Activated B cell treated with CpG ODN at 0.5 μM for 24 hours (primary cell): ENCODE data around the gene ABCG5. TPM values are rescaled to one million over a fixed set of nuclear protein-coding genes. Genes with fewer than 3 reads are reported as not detected.

Experiments used
- ATAC-seq: fragments of 200-7000 bp; cut with Tn5 transposase; one replicate; pipeline ENCODE4 v1.10.0; 2021; ENCODE audit warnings: low read depth, mild to moderate bottlenecking, moderate library complexity
- CTCF ChIA-PET: fragments of 350-600 bp; sonication (Branson Sonifier 250); formaldehyde crosslinking; loops from one replicate; lab custom pipeline; 2021; ENCODE audit warnings: antibody characterized with exemption; lab: Charles Lee
- POLR2A ChIA-PET: fragments of 350-600 bp; sonication (Branson Sonifier 250); formaldehyde crosslinking; loops from one replicate; lab custom pipeline; 2021; ENCODE audit warnings: antibody characterized with exemption; lab: Charles Lee
- DNase-seq: peaks from one replicate; pipeline ENCODE4 v3.0.0; 2022
- H3K27ac Mint-ChIP-seq: one replicate; pipeline ENCODE4 v1.8.0; 2020; ENCODE audit warnings: mixed read lengths
- H3K27me3 Mint-ChIP-seq: one replicate; pipeline ENCODE4 v1.8.0; 2021; ENCODE audit warnings: mixed read lengths
- H3K36me3 Mint-ChIP-seq: one replicate; pipeline ENCODE4 v1.8.0; 2021; ENCODE audit warnings: low read depth, mixed read lengths
- H3K4me1 Mint-ChIP-seq: one replicate; pipeline ENCODE4 v1.8.0; 2021; ENCODE audit warnings: mixed read lengths
- H3K4me3 Mint-ChIP-seq: one replicate; pipeline ENCODE4 v1.8.0; 2020; ENCODE audit warnings: mild to moderate bottlenecking, mixed read lengths
- H3K9me3 Mint-ChIP-seq: one replicate; pipeline ENCODE4 v1.8.0; 2020; ENCODE audit warnings: mixed read lengths
- intact Hi-C: fragments of 100-400 bp; cut with micrococcal nuclease; formaldehyde crosslinking; loops from one replicate; pipeline ENCODE4 v1.15.1; 2024
- total RNA-seq: library from RNA; stranded (reverse); gene quantifications from 2 replicates; pipeline ENCODE4 v1.2.3, GENCODE V29; 2022
- TF ChIP-seq, protein P1 (sequence below): fragments of 200-600 bp; IDR thresholded peaks from one replicate; pipeline ENCODE4 v1.8.0; 2022; ENCODE audit warnings: antibody characterized with exemption, mild to moderate bottlenecking

ABCG5 gene
- total RNA-seq, 1 donor from 2014 or later: not detected

DNA sequence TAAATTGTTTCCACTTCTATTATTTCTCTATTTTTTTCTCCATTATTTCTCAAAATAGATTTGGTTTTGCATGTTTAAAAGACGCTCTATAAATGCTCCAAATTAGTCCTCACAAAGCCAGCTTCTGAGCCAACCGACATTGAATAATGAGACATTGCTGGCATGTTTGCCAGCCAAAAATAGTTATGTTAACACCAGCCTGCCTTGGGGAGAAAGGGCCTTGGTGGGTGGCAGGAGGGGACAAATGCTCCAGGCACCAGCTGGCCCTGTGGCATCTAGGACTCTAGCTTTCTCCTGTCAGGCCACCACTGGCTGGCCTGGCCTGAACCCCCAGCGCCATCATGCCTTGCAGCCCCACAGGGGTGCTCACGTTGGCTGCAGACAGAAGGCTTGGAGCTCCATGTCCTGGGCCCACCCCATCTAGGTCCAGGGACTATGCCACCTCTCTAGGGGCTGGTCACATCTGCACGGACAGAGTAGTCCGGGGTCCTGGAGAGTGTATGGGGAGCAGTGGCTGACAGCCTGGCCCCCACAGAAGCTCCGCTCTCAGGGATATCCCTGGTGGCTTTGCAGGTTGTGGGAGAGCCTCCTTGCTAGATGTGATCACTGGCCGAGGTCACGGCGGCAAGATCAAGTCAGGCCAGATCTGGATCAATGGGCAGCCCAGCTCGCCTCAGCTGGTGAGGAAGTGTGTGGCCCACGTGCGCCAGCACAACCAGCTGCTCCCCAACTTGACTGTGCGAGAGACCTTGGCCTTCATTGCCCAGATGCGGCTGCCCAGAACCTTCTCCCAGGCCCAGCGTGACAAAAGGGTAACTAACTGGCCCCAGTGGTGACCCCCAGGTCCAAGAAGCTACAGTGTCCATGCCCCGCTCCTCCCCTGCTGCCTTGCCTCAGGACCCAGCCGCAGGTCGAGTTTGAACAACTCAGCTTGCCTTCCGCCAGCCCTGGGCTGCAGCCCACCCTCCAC lies 12.7 kb upstream of the ABCG5 start:
- Mint-ChIP-seq H3K4me3 (no peak overlapping the region), H3K27ac (no peak overlapping the region), H3K27me3 (peaks cover 12% of the 10 kb centered on the region), H3K9me3 (no peaks in the 10 kb centered on the region), H3K36me3 (no peaks in the 10 kb centered on the region), H3K4me1 (peaks cover 4% of the 10 kb centered on the region)
- intact Hi-C loops: no loop called here
- DNase-seq (no peak), ATAC-seq (no peak)
- ChIA-PET POLR2A (no interaction called here), CTCF (no interaction called here)
- TF ChIP-seq, protein P1, sequence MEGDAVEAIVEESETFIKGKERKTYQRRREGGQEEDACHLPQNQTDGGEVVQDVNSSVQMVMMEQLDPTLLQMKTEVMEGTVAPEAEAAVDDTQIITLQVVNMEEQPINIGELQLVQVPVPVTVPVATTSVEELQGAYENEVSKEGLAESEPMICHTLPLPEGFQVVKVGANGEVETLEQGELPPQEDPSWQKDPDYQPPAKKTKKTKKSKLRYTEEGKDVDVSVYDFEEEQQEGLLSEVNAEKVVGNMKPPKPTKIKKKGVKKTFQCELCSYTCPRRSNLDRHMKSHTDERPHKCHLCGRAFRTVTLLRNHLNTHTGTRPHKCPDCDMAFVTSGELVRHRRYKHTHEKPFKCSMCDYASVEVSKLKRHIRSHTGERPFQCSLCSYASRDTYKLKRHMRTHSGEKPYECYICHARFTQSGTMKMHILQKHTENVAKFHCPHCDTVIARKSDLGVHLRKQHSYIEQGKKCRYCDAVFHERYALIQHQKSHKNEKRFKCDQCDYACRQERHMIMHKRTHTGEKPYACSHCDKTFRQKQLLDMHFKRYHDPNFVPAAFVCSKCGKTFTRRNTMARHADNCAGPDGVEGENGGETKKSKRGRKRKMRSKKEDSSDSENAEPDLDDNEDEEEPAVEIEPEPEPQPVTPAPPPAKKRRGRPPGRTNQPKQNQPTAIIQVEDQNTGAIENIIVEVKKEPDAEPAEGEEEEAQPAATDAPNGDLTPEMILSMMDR: no peak

DNA sequence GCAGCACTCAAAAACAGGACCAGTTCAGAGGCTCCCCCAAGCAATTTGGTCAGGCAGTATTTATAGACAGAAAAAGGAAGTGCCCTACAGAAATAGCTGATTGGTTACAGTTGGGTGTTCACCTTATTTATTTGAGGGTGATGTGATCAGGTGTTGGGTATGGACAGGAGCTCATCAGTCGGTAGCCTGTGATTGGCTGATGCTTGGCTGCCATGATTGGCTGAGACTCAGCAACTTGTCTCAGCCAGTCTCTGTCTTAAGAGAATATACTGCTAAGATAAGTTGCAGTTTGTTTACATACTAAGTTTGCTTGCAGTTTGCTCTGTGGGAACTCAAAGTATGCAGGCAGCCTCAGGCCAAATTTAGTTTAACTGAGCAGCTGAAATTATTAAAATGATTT lies 9.6 kb upstream of the ABCG5 start:
- CTCF ChIA-PET: no interaction called here
- intact Hi-C loops: no loop called here
- no peaks in the 10 kb centered on the region for H3K9me3 Mint-ChIP-seq
- H3K36me3 Mint-ChIP-seq: no peaks in the 10 kb centered on the region
- H3K27me3 Mint-ChIP-seq: peaks cover under 1% of the 10 kb centered on the region
- ATAC-seq (no peak), DNase-seq (no peak)
- POLR2A ChIA-PET: no interaction called here
- peaks cover 4% of the 10 kb centered on the region for H3K4me1 Mint-ChIP-seq
- no peak overlapping the region for H3K27ac Mint-ChIP-seq
- TF ChIP-seq, protein P1: no peak
- H3K4me3 Mint-ChIP-seq: no peak overlapping the region

DNA sequence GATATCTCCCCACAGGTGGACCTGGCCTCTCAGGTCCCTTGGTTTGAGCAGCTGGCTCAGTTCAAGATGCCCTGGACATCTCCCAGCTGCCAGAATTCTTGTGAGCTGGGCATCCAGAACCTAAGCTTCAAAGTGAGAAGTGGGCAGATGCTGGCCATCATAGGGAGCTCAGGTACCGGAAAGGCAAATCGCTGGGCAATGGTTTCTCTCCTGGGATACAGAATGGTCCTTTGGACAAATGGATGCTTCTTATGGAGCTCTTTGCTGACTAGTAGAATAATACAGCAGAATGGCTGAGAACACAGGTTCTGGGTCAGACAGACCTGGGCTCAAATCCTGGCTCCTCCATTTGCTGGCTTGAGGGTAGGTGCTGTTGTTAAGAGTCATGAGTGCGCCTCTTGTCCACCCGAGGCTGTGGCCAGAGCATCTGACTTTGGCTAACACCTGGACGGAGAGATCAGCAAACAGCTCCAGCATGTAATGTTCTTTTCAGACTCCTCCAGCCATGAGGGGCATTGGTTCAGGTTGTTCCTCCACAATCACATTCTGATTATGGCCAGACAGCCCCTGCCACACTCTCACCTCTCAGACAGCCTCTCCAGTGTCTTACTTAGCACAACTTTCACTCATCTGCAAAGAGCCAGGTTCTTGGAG lies 7.6 kb upstream of the ABCG5 start:
- no peak overlapping the region for H3K27ac Mint-ChIP-seq
- H3K36me3 Mint-ChIP-seq: no peaks in the 10 kb centered on the region
- ChIA-PET CTCF (no interaction called here), POLR2A (no interaction called here)
- peaks cover 4% of the 10 kb centered on the region for H3K4me1 Mint-ChIP-seq
- DNase-seq (no peak), ATAC-seq (no peak)
- TF ChIP-seq, protein P1: no peak
- H3K4me3 Mint-ChIP-seq: no peak overlapping the region
- no peaks in the 10 kb centered on the region for H3K9me3 Mint-ChIP-seq
- H3K27me3 Mint-ChIP-seq: no peaks in the 10 kb centered on the region
- intact Hi-C loops: no loop called here

DNA sequence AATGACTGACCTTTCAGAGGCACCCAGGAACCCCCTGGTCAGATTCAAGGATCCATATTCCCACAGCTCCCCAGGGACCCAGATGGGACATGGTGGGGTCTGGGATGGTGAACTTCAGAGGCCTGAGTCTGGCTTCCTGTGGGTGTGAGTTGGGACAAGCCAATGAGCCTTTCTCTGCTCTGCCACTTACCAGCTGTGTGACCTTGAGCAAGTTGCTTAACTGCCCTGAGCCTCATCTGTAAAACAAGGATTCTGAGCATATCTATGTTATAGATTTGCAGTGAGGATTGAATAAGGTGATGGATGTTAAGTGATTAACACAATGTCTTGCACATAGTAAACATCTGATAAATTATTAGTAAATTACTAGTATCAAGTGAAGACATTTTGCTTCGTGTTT lies 6.5 kb upstream of the ABCG5 start:
- TF ChIP-seq, protein P1: no peak
- Mint-ChIP-seq H3K4me1 (peaks cover 4% of the 10 kb centered on the region), H3K9me3 (no peaks in the 10 kb centered on the region), H3K36me3 (no peaks in the 10 kb centered on the region), H3K27ac (no peak overlapping the region), H3K4me3 (no peak overlapping the region), H3K27me3 (no peaks in the 10 kb centered on the region)
- ChIA-PET CTCF (no interaction called here), POLR2A (no interaction called here)
- no peak for DNase-seq
- ATAC-seq: no peak
- intact Hi-C loops: no loop called here

DNA sequence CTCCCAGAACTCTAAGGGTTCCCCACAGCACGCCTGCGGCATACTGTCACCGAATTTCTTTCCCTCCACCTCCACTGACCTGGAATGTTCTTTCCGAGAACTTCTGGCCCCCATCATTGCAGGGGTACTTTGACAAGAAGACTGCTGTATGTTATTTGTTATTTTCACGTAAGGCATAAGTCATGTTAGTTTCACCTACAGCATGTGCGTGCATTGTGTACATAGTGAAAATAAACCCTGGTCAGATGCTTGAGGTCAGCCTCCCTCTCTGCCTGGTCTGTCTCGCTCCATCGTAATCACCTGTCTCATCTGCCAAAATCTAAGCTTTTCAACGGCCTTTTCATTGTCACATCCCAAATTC lies 4.2 kb upstream of the ABCG5 start:
- TF ChIP-seq, protein P1: no peak
- no peak for ATAC-seq
- H3K4me1 Mint-ChIP-seq: no peaks in the 10 kb centered on the region
- intact Hi-C loops: no loop called here
- ChIA-PET POLR2A (no interaction called here), CTCF (no interaction called here)
- no peaks in the 10 kb centered on the region for H3K36me3 Mint-ChIP-seq
- no peak overlapping the region for H3K4me3 Mint-ChIP-seq
- H3K27me3 Mint-ChIP-seq: no peaks in the 10 kb centered on the region
- no peak for DNase-seq
- H3K9me3 Mint-ChIP-seq: no peaks in the 10 kb centered on the region
- H3K27ac Mint-ChIP-seq: no peak overlapping the region
